HEK293 (cell line): ENCODE measurements around the gene SNAPIN.

Experiments used
- YY1 ChIP-seq: fragments of 450-650 bp; formaldehyde crosslinking; IDR thresholded peaks from 2 replicates; pipeline ENCODE4 v1.5.1; 2018; ENCODE audit warnings: missing biosample characterization, missing genetic modification characterization
- ZBTB17 ChIP-seq: fragments of 450-650 bp; formaldehyde crosslinking; IDR thresholded peaks from 2 replicates; pipeline ENCODE4 v1.5.1; 2016; ENCODE audit warnings: missing biosample characterization, missing genetic modification characterization
- ZFP37 ChIP-seq: fragments of 450-650 bp; formaldehyde crosslinking; IDR thresholded peaks from 2 replicates; pipeline ENCODE4 v1.5.1; 2016; ENCODE audit warnings: missing biosample characterization, missing genetic modification characterization
- ZNF23 ChIP-seq: fragments of 450-650 bp; formaldehyde crosslinking; IDR thresholded peaks from 2 replicates; pipeline ENCODE4 v1.5.1; 2016; ENCODE audit warnings: missing biosample characterization, missing genetic modification characterization, borderline replicate concordance
- ZNF274 ChIP-seq, 2 experiments: fragments of 200-500 bp in 1 of 2; fragments of 450-650 bp in 1 of 2; sonication (Bioruptor generic) in 1 of 2; formaldehyde crosslinking in 1 of 2; IDR thresholded peaks; 2 replicates each; pipeline versions ENCODE4 v1.5.1 to v1.6.1; 2014 to 2016; ENCODE audit warnings: borderline replicate concordance in 1 of 2, inconsistent platforms in 1 of 2, low read length in 1 of 2, missing biosample characterization in 1 of 2, missing genetic modification characterization in 1 of 2
- ZNF791 ChIP-seq: fragments of 450-650 bp; formaldehyde crosslinking; IDR thresholded peaks from 2 replicates; pipeline ENCODE4 v1.5.1; 2016; ENCODE audit warnings: missing biosample characterization, missing genetic modification characterization
- ZXDB ChIP-seq: fragments of 450-650 bp; formaldehyde crosslinking; IDR thresholded peaks from 2 replicates; pipeline ENCODE4 v1.5.1; 2016; ENCODE audit warnings: missing biosample characterization, missing genetic modification characterization
- TF ChIP-seq, protein P1 (sequence below): fragments of 450-650 bp; formaldehyde crosslinking; IDR thresholded peaks from 2 replicates; pipeline ENCODE4 v1.5.1; 2016; ENCODE audit warnings: missing biosample characterization, missing genetic modification characterization
- TF ChIP-seq, protein P2 (sequence below): fragments of 450-650 bp; formaldehyde crosslinking; IDR thresholded peaks from 2 replicates; pipeline ENCODE4 v1.5.1; 2016; ENCODE audit warnings: missing biosample characterization, missing genetic modification characterization
- TF ChIP-seq, protein P3 (sequence below): fragments of 450-650 bp; formaldehyde crosslinking; IDR thresholded peaks from 2 replicates; pipeline ENCODE4 v1.5.1; 2016; ENCODE audit warnings: missing biosample characterization, missing genetic modification characterization
- TF ChIP-seq, protein P4 (sequence below): sonication (generic); formaldehyde crosslinking; IDR thresholded peaks from 2 replicates; pipeline ENCODE4 v1.8.1; 2022; ENCODE audit warnings: mild to moderate bottlenecking, moderate library complexity, missing genetic modification reagents
- TF ChIP-seq, protein P5 (sequence below): fragments of 450-650 bp; formaldehyde crosslinking; IDR thresholded peaks from 2 replicates; pipeline ENCODE4 v1.5.1; 2016; ENCODE audit warnings: missing biosample characterization, missing genetic modification characterization

DNA sequence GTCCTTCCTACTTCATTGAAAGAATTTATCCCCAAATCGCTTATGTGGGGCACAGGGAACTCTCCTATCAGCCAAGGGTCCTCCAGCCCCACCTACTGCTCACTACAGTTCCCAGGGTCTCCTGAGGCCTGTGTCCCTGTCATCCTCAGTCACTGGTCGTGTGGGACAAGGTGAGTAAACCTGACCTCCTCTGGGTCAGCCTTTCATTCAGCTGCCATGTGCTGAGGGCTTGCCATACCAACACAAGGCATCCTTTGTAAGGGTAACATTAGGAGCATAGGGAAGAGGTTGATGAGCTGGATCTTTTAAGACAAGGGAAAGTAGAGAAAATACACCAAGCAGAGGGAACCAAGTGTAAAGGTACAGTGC lies 11.2 kb upstream of the SNAPIN start:
- TF ChIP-seq ZBTB17 (tag by site-specific recombination), result no peak
- TF ChIP-seq YY1 (tag by site-specific recombination), result no peak
- TF ChIP-seq, protein P1, sequence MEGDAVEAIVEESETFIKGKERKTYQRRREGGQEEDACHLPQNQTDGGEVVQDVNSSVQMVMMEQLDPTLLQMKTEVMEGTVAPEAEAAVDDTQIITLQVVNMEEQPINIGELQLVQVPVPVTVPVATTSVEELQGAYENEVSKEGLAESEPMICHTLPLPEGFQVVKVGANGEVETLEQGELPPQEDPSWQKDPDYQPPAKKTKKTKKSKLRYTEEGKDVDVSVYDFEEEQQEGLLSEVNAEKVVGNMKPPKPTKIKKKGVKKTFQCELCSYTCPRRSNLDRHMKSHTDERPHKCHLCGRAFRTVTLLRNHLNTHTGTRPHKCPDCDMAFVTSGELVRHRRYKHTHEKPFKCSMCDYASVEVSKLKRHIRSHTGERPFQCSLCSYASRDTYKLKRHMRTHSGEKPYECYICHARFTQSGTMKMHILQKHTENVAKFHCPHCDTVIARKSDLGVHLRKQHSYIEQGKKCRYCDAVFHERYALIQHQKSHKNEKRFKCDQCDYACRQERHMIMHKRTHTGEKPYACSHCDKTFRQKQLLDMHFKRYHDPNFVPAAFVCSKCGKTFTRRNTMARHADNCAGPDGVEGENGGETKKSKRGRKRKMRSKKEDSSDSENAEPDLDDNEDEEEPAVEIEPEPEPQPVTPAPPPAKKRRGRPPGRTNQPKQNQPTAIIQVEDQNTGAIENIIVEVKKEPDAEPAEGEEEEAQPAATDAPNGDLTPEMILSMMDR, result no peak
- TF ChIP-seq ZNF791 (tag by site-specific recombination), result no peak
- TF ChIP-seq, protein P2, sequence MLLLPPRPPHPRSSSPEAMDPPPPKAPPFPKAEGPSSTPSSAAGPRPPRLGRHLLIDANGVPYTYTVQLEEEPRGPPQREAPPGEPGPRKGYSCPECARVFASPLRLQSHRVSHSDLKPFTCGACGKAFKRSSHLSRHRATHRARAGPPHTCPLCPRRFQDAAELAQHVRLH (tag by site-specific recombination), result no peak
- TF ChIP-seq, protein P3, sequence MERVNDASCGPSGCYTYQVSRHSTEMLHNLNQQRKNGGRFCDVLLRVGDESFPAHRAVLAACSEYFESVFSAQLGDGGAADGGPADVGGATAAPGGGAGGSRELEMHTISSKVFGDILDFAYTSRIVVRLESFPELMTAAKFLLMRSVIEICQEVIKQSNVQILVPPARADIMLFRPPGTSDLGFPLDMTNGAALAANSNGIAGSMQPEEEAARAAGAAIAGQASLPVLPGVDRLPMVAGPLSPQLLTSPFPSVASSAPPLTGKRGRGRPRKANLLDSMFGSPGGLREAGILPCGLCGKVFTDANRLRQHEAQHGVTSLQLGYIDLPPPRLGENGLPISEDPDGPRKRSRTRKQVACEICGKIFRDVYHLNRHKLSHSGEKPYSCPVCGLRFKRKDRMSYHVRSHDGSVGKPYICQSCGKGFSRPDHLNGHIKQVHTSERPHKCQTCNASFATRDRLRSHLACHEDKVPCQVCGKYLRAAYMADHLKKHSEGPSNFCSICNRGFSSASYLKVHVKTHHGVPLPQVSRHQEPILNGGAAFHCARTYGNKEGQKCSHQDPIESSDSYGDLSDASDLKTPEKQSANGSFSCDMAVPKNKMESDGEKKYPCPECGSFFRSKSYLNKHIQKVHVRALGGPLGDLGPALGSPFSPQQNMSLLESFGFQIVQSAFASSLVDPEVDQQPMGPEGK, result no peak
- no peak for TF ChIP-seq ZNF23 (tag by site-specific recombination)
- TF ChIP-seq ZNF274 (IDR thresholded peaks at IDR 0.05; ENCODE audit: low read length), result no peak
- TF ChIP-seq ZNF274 (tag by site-specific recombination; IDR thresholded peaks at IDR 0.05; ENCODE audit: borderline replicate concordance), result no peak
- TF ChIP-seq, protein P4, sequence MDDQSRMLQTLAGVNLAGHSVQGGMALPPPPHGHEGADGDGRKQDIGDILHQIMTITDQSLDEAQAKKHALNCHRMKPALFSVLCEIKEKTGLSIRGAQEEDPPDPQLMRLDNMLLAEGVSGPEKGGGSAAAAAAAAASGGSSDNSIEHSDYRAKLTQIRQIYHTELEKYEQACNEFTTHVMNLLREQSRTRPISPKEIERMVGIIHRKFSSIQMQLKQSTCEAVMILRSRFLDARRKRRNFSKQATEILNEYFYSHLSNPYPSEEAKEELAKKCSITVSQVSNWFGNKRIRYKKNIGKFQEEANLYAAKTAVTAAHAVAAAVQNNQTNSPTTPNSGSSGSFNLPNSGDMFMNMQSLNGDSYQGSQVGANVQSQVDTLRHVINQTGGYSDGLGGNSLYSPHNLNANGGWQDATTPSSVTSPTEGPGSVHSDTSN (CRISPR knock-in tag), result no peak
- no peak for TF ChIP-seq ZXDB (tag by site-specific recombination)
- TF ChIP-seq ZFP37, result no peak
- TF ChIP-seq, protein P5, sequence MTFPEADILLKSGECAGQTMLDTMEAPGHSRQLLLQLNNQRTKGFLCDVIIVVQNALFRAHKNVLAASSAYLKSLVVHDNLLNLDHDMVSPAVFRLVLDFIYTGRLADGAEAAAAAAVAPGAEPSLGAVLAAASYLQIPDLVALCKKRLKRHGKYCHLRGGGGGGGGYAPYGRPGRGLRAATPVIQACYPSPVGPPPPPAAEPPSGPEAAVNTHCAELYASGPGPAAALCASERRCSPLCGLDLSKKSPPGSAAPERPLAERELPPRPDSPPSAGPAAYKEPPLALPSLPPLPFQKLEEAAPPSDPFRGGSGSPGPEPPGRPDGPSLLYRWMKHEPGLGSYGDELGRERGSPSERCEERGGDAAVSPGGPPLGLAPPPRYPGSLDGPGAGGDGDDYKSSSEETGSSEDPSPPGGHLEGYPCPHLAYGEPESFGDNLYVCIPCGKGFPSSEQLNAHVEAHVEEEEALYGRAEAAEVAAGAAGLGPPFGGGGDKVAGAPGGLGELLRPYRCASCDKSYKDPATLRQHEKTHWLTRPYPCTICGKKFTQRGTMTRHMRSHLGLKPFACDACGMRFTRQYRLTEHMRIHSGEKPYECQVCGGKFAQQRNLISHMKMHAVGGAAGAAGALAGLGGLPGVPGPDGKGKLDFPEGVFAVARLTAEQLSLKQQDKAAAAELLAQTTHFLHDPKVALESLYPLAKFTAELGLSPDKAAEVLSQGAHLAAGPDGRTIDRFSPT (tag by site-specific recombination), result no peak
